ENCODE measurements around the gene ITPRIP.

The ITPRIP gene

DNA sequence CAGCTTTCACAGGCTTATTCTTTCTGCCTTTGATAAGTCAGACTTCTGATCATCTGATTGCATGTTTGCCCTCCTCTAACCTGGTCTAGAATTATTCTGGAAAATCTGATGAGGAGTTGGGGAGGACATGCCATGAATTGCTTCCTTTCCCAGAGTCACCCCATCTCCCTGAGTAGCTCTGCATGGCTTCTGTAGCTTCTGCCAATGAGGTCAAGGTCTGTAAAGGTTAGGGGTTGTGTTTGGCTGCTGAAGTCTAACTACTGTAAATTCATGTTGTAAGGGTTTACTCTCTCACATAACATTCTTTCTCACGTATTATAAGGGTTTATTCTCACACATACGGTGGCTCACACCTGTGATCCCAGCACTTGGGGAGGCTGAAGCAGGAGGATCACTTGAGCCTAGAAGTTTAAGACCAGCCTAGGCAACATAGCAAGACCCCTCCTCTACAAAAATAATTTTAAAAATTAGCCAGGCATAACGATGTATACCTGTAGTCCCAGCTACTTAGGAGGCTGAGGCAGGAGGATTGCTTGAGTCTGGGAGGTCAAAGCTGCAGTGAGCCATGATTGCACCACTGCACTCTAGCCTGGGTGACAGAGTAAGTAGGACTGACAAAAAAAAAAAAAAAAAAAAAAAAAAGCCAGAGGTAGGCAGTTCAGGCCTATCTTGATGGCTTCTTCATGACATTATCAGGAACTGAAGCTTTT is 58.6 kb downstream of the ITPRIP start:
- Histone ChIP-seq H3K79me2 (ENCODE audit: low read length) (no peaks in the 10 kb centered on the region), H3K36me3 (replicated peaks; ENCODE audit: low read depth, low read length) (no peaks in the 10 kb centered on the region), H3K4me3 (ENCODE audit: low read length) (no peak overlapping the region), H3K9me3 (ENCODE audit: insufficient read depth, low read length) (no peaks in the 10 kb centered on the region), H3K4me1 (ENCODE audit: low read length) (no peaks in the 10 kb centered on the region), H3K27ac (ENCODE audit: low read length) (no peak overlapping the region), H2AFZ (ENCODE audit: low read depth, low read length) (no peak overlapping the region), H4K20me1 (ENCODE audit: insufficient read depth, low read length) (no peaks in the 10 kb centered on the region), H3K9ac (ENCODE audit: low read length) (no peak overlapping the region), H3K4me2 (ENCODE audit: low read length) (no peak overlapping the region), H3K27me3 (ENCODE audit: low read depth, low read length) (no peaks in the 10 kb centered on the region)
- TF ChIP-seq, protein P1, sequence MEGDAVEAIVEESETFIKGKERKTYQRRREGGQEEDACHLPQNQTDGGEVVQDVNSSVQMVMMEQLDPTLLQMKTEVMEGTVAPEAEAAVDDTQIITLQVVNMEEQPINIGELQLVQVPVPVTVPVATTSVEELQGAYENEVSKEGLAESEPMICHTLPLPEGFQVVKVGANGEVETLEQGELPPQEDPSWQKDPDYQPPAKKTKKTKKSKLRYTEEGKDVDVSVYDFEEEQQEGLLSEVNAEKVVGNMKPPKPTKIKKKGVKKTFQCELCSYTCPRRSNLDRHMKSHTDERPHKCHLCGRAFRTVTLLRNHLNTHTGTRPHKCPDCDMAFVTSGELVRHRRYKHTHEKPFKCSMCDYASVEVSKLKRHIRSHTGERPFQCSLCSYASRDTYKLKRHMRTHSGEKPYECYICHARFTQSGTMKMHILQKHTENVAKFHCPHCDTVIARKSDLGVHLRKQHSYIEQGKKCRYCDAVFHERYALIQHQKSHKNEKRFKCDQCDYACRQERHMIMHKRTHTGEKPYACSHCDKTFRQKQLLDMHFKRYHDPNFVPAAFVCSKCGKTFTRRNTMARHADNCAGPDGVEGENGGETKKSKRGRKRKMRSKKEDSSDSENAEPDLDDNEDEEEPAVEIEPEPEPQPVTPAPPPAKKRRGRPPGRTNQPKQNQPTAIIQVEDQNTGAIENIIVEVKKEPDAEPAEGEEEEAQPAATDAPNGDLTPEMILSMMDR (IDR thresholded peaks at IDR 0.05; ENCODE audit: low read depth, low read length) = no peak
- no peak for TF ChIP-seq EZH2phosphoT487 (IDR thresholded peaks at IDR 0.05; ENCODE audit: low read depth)

DNA sequence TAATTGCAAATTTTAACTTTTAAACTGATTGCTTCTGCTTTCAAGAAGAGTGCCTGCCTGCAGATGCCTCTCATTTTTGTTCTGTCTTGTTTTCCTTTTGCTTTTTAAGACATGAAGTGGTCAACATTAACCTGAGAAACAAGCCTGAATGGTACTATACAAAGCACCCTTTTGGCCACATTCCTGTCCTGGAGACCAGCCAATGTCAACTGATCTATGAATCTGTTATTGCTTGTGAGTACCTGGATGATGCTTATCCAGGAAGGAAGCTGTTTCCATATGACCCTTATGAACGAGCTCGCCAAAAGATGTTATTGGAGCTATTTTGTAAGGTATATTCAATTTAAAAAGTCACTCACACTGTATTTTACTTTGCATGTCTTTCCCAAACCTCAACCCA is 60.5 kb downstream of the ITPRIP start:
- Histone ChIP-seq H3K4me3 (ENCODE audit: low read length) (no peak overlapping the region), H3K4me2 (ENCODE audit: low read length) (no peak overlapping the region), H3K79me2 (ENCODE audit: low read length) (no peaks in the 10 kb centered on the region)

DNA sequence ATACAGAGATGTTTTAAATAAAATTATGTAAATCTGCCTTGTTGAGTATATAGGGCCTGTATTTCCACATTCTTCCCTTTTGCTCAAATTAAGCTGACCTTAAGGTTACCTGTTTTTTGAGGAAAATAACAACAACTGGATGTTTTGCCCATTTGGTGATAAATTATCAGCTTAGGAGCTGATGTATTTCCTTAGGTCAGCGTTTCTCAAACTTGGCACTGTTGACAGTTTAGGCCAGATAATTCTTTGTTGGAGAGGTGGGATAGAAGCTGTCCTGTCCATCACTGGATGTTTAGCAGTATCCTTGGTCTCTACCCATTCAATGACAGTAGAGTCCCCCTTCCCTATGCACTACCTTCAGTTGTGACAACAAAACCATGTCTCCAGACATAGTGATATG is 62.1 kb downstream of the ITPRIP start:
- Histone ChIP-seq H4K20me1 (ENCODE audit: insufficient read depth, low read length) (no peaks in the 10 kb centered on the region), H3K4me1 (ENCODE audit: low read length) (no peaks in the 10 kb centered on the region), H3K4me2 (ENCODE audit: low read length) (no peak overlapping the region)

More for the DNA sequence above, 60.5 kb downstream of the ITPRIP start:
- Histone ChIP-seq H3K27me3 (ENCODE audit: low read depth, low read length) (no peaks in the 10 kb centered on the region), H4K20me1 (ENCODE audit: insufficient read depth, low read length) (no peaks in the 10 kb centered on the region), H3K9ac (ENCODE audit: low read length) (no peak overlapping the region), H2AFZ (ENCODE audit: low read depth, low read length) (no peak overlapping the region), H3K36me3 (replicated peaks; ENCODE audit: low read depth, low read length) (no peaks in the 10 kb centered on the region), H3K27ac (ENCODE audit: low read length) (no peak overlapping the region), H3K4me1 (ENCODE audit: low read length) (no peaks in the 10 kb centered on the region), H3K9me3 (ENCODE audit: insufficient read depth, low read length) (no peaks in the 10 kb centered on the region)
- TF ChIP-seq, protein P1 (IDR thresholded peaks at IDR 0.05; ENCODE audit: low read depth, low read length) = no peak
- TF ChIP-seq EZH2phosphoT487 (IDR thresholded peaks at IDR 0.05; ENCODE audit: low read depth) = no peak

More for the DNA sequence above, 62.1 kb downstream of the ITPRIP start:
- Histone ChIP-seq H3K4me3 (ENCODE audit: low read length) (no peak overlapping the region), H3K27me3 (ENCODE audit: low read depth, low read length) (no peaks in the 10 kb centered on the region), H3K27ac (ENCODE audit: low read length) (no peak overlapping the region), H3K9me3 (ENCODE audit: insufficient read depth, low read length) (no peaks in the 10 kb centered on the region), H3K79me2 (ENCODE audit: low read length) (no peaks in the 10 kb centered on the region), H2AFZ (ENCODE audit: low read depth, low read length) (no peak overlapping the region), H3K9ac (ENCODE audit: low read length) (no peak overlapping the region), H3K36me3 (replicated peaks; ENCODE audit: low read depth, low read length) (no peaks in the 10 kb centered on the region)
- no peak for TF ChIP-seq EZH2phosphoT487 (IDR thresholded peaks at IDR 0.05; ENCODE audit: low read depth)
- TF ChIP-seq, protein P1 (IDR thresholded peaks at IDR 0.05; ENCODE audit: low read depth, low read length) = no peak

Measured in OCI-LY3 (cell line).